ENCODE data around the gene PRKAG2.

PRKAG2 gene

GRCh38 chr7:151711906-151712809 is 164.8 kb downstream of the PRKAG2 start:
- TF ChIP-seq CTCF (IDR thresholded peaks at IDR 0.05): no peak

- no peak for TF ChIP-seq CTCF (IDR thresholded peaks at IDR 0.05)
These were observed 165.5 kb downstream of the PRKAG2 start for GRCh38 chr7:151711435-151711872.

- TF ChIP-seq CTCF (IDR thresholded peaks at IDR 0.05): no peak
These were observed 166.1 kb downstream of the PRKAG2 start for GRCh38 chr7:151710646-151711434.

GRCh38 chr7:151710121-151710640 is 166.7 kb downstream of the PRKAG2 start:
- TF ChIP-seq CTCF (IDR thresholded peaks at IDR 0.05): no peak

GRCh38 chr7:151709141-151710038 is 167.5 kb downstream of the PRKAG2 start:
- TF ChIP-seq CTCF (IDR thresholded peaks at IDR 0.05): no peak

GRCh38 chr7:151708610-151709009 is 168.3 kb downstream of the PRKAG2 start:
- no peak for TF ChIP-seq CTCF (IDR thresholded peaks at IDR 0.05)

- no peak for TF ChIP-seq CTCF (IDR thresholded peaks at IDR 0.05)
These were observed 169.2 kb downstream of the PRKAG2 start for GRCh38 chr7:151707757-151708156.

All from LNCAP (cell line).